GM21360 (cell line): ENCODE results near the gene TMEM269.

Experiments
- ATAC-seq: cut with Tn5 transposase; IDR thresholded peaks from one replicate; pipeline ENCODE4 v1.9.1; 2021; ENCODE audit warnings: mild to moderate bottlenecking, moderate library complexity; ENCODE audit not compliant: unreplicated experiment

TMEM269 gene

GRCh38 chr1:42820813-42821212, 36.0 kb downstream of the TMEM269 start:
- no peak for ATAC-seq

GRCh38 chr1:42821690-42822089, 36.9 kb downstream of the TMEM269 start:
- ATAC-seq: no peak

- ATAC-seq: no peak
Observed at GRCh38 chr1:42822800-42823392, 38.1 kb downstream of the TMEM269 start.

- no peak for ATAC-seq
Observed at GRCh38 chr1:42824481-42825035, 39.8 kb downstream of the TMEM269 start.

- no peak for ATAC-seq
Observed at GRCh38 chr1:42825036-42825851, 40.5 kb downstream of the TMEM269 start.

DNA sequence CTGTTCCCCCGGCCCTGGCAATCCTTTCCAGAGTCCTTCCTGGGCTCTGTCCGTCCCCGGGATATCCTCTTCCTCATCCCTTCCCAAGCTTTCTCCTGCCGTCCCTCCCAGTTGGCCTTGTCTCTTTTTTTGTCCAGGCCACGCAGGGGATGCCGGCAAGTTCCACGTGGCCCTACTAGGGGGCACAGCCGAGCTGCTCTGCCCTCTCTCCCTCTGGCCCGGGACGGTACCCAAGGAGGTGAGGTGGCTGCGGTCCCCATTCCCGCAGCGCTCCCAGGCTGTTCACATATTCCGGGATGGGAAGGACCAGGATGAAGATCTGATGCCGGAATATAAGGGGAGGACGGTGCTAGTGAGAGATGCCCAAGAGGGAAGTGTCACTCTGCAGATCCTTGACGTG, 45.8 kb downstream of the TMEM269 start:
- ATAC-seq: no peak

DNA sequence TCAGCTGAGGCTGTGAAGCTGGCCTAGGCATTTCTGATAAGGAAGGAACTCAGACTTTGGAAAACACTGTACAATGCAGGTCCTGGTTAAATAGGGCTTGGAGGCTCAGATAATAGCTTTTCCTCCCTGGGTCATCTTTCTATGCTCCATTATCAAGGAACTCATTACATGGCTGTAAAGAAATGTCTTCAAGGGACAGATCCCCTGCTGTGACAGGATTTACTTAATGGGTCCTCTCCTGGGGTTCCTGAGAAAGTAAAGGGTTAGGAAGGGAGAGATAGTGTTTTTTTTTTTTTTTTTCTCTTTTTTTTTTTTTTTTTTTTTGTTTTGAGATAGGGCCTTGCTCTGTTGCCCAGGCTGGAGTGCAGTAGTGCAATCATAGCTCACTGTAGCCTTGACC, 46.5 kb downstream of the TMEM269 start:
- ATAC-seq: no peak

DNA sequence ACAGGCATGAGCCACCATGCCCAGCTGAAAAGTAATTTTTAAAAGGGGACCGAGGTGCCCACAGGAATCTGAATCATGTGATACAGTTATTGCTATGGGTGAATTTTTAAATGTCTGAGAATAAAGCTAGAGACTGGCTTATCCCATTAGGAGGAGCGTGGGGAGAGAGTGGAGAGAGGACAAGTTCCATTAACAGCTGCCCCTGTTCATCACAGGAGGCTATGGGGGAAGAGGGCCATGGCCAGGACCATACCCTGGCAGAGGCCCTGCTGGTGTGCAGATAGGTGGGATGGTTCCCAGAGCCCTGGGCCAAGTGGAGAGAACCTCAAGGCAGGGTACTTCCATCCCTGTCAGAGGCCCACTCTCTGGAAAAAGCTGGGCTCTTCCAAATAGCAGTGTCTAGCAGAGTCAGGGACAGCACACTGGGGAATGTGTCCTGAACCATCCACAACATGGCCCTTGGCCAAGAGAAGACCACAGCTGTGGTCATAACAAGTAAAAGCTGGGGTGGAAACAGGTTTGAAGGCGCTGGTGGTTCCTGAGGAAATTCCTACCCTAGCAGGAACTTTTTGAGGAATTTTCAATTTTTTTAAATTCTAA, 48.0 kb downstream of the TMEM269 start:
- ATAC-seq: no peak

GRCh38 chr1:42833981-42834380, 49.2 kb downstream of the TMEM269 start:
- no peak for ATAC-seq

GRCh38 chr1:42834803-42835202, 50.0 kb downstream of the TMEM269 start:
- ATAC-seq: no peak

DNA sequence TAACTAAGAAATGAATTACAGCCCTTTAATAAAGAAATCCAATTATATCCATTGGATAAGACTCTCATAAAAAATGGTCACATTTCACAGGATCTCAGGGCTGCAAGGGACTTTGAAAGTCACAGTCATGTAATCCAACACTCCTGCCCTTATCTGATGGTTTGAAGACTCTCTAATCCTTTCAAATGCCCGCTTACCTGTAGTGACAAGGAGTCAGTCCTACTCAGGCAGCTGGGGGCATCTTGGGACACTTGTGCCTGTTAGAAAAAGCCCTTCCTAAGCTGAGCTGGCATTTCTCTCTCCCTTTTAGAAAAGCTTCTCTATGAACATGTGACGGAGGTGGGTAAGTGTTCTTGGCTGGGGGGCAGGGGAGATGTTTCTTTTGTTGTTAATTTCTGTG, 50.6 kb downstream of the TMEM269 start:
- ATAC-seq: no peak

DNA sequence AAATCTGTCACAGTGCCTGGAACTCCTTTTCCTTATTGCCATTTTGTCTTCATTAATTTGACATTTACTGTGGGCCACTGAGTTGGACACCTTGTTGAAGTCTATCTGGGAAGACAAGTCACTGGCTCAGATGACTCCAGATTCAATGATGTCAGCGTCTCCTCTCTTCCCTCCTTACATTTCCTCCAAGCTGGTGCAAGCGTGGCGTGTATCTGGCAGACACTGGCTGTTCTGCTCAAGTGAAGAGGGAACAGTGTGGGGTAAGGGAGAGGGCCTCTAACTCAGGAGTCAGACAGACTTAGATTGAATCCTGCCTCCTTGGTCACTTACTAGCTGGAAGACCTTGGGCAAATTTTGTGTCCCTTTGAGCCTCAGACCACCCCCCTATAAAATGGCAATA, 52.9 kb downstream of the TMEM269 start:
- no peak for ATAC-seq

GRCh38 chr1:42838482-42839190, 53.8 kb downstream of the TMEM269 start:
- no peak for ATAC-seq

DNA sequence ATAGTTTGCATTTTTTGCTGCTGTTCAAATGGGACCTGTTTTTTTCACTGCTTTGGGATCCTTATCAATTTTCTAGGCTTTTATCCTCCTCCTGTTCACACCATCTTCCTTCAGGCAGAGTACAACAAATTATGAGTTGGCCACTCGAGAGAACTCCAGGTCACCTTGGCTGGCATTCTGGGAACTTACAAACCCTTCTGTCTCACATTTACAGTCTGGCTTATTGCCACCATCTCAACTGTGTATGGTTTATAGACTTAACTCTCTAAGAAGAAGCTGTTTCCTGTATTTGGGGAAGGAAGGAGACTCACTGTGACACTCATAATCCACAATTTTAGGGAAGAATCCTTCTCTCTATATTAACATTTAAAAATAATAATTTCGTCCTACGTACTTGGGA, 56.2 kb downstream of the TMEM269 start:
- ATAC-seq: no peak

GRCh38 chr1:42841440-42842147, 56.8 kb downstream of the TMEM269 start:
- no peak for ATAC-seq

- no peak for ATAC-seq
Observed at GRCh38 chr1:42844592-42845140, 59.9 kb downstream of the TMEM269 start.

GRCh38 chr1:42845193-42845592, 60.4 kb downstream of the TMEM269 start:
- no peak for ATAC-seq

DNA sequence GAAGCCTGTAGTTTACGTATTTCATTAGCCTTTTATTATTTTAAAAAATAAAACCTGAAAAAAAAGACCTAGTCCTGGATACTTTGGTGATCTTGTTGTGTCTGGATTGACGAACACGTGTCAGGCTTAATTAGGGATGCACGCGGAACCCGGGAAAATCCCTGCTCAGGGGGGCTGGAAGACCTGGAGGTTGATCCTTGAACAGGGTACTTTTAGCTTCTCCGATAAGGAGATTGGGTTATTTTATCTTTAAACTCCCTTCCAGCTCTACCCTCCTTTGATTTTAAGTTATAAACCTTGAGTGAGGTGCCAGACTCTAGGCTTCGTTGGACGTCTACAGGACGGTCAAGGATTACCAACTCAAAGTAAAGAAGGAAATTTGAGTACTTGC, 61.1 kb downstream of the TMEM269 start:
- peak; percentile 22 for ATAC-seq

GRCh38 chr1:42846257-42847110, 61.7 kb downstream of the TMEM269 start, which contains the start of gene ZNF691:
Gene ZNF691 (plus strand): TSS chr1:42846613. CDS start chr1:42849659, 3,046 bp downstream.
- ATAC-seq: peak; percentile 88
